Measurements from ENCODE around the gene UFSP2.
A peak's percentile ranks its signal among the peaks of the same experiment; 100 is the strongest.

UFSP2 gene

GRCh38 chr4:185424905-185425646 lies 688 bp downstream of the UFSP2 start:
- DNase-seq: no peak

GRCh38 chr4:185421366-185422124 lies 4.2 kb downstream of the UFSP2 start:
- no peak for DNase-seq

- no peak for DNase-seq
Measured at GRCh38 chr4:185416955-185417354, 8.8 kb downstream of the UFSP2 start.

GRCh38 chr4:185412412-185412811 lies 13.4 kb downstream of the UFSP2 start:
- no peak for DNase-seq

- DNase-seq: no peak
Measured at GRCh38 chr4:185411849-185412248, 13.9 kb downstream of the UFSP2 start.

- DNase-seq: no peak
Measured at GRCh38 chr4:185408432-185408831, 17.3 kb downstream of the UFSP2 start.

- no peak for DNase-seq
Measured at GRCh38 chr4:185405296-185405999, 20.3 kb downstream of the UFSP2 start.

GRCh38 chr4:185404031-185404430 lies 21.7 kb downstream of the UFSP2 start:
- no peak for DNase-seq

- DNase-seq: no peak
Measured at GRCh38 chr4:185399466-185399865, 26.3 kb downstream of the UFSP2 start.

GRCh38 chr4:185398618-185399017 lies 27.1 kb downstream of the UFSP2 start:
- DNase-seq: no peak

GRCh38 chr4:185396724-185397385 lies 28.9 kb downstream of the UFSP2 start, which contains the start of gene ANKRD37:
TSS of gene ANKRD37 (plus strand) at chr4:185396841. CDS start at chr4:185396924, 83 bp downstream.
- peak; percentile 30 for DNase-seq

- peak; percentile 89 for DNase-seq
Measured at GRCh38 chr4:185395956-185396723, 29.6 kb downstream of the UFSP2 start.

GRCh38 chr4:185395238-185395955 lies 30.4 kb downstream of the UFSP2 start, which contains the start of gene LRP2BP:
TSS of gene LRP2BP (minus strand) at chr4:185395924. CDS start at chr4:185378186, 17,738 bp downstream.
- peak; percentile 26 for DNase-seq

GRCh38 chr4:185394568-185395237 lies 31.1 kb downstream of the UFSP2 start:
- DNase-seq: no peak

GRCh38 chr4:185392156-185392555 lies 33.6 kb downstream of the UFSP2 start:
- DNase-seq: no peak

GRCh38 chr4:185390941-185391340 lies 34.8 kb downstream of the UFSP2 start:
- DNase-seq: no peak

GRCh38 chr4:185387957-185388356 lies 37.8 kb downstream of the UFSP2 start:
- no peak for DNase-seq

- DNase-seq: no peak
Measured at GRCh38 chr4:185384930-185385331, 40.8 kb downstream of the UFSP2 start.

GRCh38 chr4:185384061-185384460 lies 41.7 kb downstream of the UFSP2 start:
- DNase-seq: no peak

GRCh38 chr4:185383451-185383850 lies 42.3 kb downstream of the UFSP2 start:
- DNase-seq: no peak

- DNase-seq: no peak
Measured at GRCh38 chr4:185382754-185383153, 43.0 kb downstream of the UFSP2 start.
